HepG2 (cell line): ENCODE measurements around the gene GNAZ. TPM values are rescaled to one million over a fixed set of nuclear protein-coding genes. Genes with fewer than 3 reads are reported as not detected.

Experiments used
- ARID2 ChIP-seq: sonication (generic); formaldehyde crosslinking; IDR thresholded peaks from 2 replicates; pipeline ENCODE4 v1.8.1; 2022; ENCODE audit warnings: mild to moderate bottlenecking, missing genetic modification reagents, borderline replicate concordance
- ARID3A ChIP-seq: IDR thresholded peaks from 2 replicates; pipeline ENCODE4 v1.6.1; 2012; ENCODE audit warnings: low read depth, low read length, improper control_type of control experiment
- ATF3 ChIP-seq: sonication (generic); formaldehyde crosslinking; IDR thresholded peaks from 2 replicates; pipeline ENCODE4 v1.4.0; 2020; ENCODE audit warnings: missing genetic modification reagents
- CTCF ChIP-seq: sonication (generic); formaldehyde crosslinking; IDR thresholded peaks from 2 replicates; pipeline ENCODE4 v1.5.0; 2020; ENCODE audit warnings: mild to moderate bottlenecking, missing genetic modification reagents, moderate library complexity
- FOXA1 ChIP-seq, 2 experiments: fragments of 450-650 bp in 1 of 2; sonication (generic) in 1 of 2; formaldehyde crosslinking in 1 of 2; IDR thresholded peaks; 2 replicates each; pipeline versions ENCODE4 v1.4.0 to v1.6.1; 2016 to 2020; ENCODE audit warnings: missing genetic modification reagents in 1 of 2
- IRF1 ChIP-seq: sonication (generic); formaldehyde crosslinking; IDR thresholded peaks from 2 replicates; pipeline ENCODE4 v1.4.0; 2020; ENCODE audit warnings: low read depth, mild to moderate bottlenecking, missing genetic modification reagents
- KLF13 ChIP-seq: sonication (generic); formaldehyde crosslinking; IDR thresholded peaks from 2 replicates; pipeline ENCODE4 v1.4.0; 2020; ENCODE audit warnings: mild to moderate bottlenecking, missing genetic modification reagents
- MTA3 ChIP-seq: sonication (generic); formaldehyde crosslinking; IDR thresholded peaks from 2 replicates; pipeline ENCODE4 v1.4.0; 2020; ENCODE audit warnings: missing genetic modification reagents
- ONECUT2 ChIP-seq: sonication (generic); formaldehyde crosslinking; IDR thresholded peaks from 2 replicates; pipeline ENCODE4 v1.4.0; 2020; ENCODE audit warnings: missing genetic modification reagents
- PAWR ChIP-seq: sonication (generic); formaldehyde crosslinking; IDR thresholded peaks from 2 replicates; pipeline ENCODE4 v1.4.0; 2020; ENCODE audit warnings: missing genetic modification reagents, mild to moderate bottlenecking, borderline replicate concordance
- SMYD3 ChIP-seq: sonication (generic); formaldehyde crosslinking; IDR thresholded peaks from 2 replicates; pipeline ENCODE4 v1.8.1; 2023; ENCODE audit warnings: mild to moderate bottlenecking, missing genetic modification reagents
- SP1 ChIP-seq, 2 experiments: fragments of 450-650 bp in 1 of 2; sonication (generic) in 1 of 2; formaldehyde crosslinking in 1 of 2; IDR thresholded peaks; 2 replicates each; pipeline versions ENCODE4 v1.4.0 to v1.6.1; 2016 to 2020; ENCODE audit warnings: missing genetic modification reagents in 1 of 2
- SRSF9 ChIP-seq: fragments of 200-400 bp; formaldehyde crosslinking; IDR thresholded peaks from 2 replicates; pipeline ENCODE4 v1.6.1; 2018; ENCODE audit warnings: borderline replicate concordance, mild to moderate bottlenecking, low read depth, low read length; ENCODE audit not compliant: insufficient read depth, poor library complexity, severe bottlenecking
- TAF15 ChIP-seq: fragments of 200-400 bp; formaldehyde crosslinking; IDR thresholded peaks from one replicate; pipeline ENCODE4 v1.6.1; 2018; ENCODE audit warnings: mild to moderate bottlenecking, low read depth, low read length; ENCODE audit not compliant: poor library complexity, severe bottlenecking
- TEF ChIP-seq: sonication (generic); formaldehyde crosslinking; IDR thresholded peaks from 2 replicates; pipeline ENCODE4 v1.5.0; 2020; ENCODE audit warnings: missing genetic modification reagents
- TSC22D2 ChIP-seq: sonication (generic); formaldehyde crosslinking; IDR thresholded peaks from 2 replicates; pipeline ENCODE4 v1.5.1; 2020; ENCODE audit warnings: missing genetic modification reagents, mild to moderate bottlenecking, borderline replicate concordance
- ZFP62 ChIP-seq: sonication (generic); formaldehyde crosslinking; IDR thresholded peaks from 2 replicates; pipeline ENCODE4 v1.4.0; 2020; ENCODE audit warnings: missing genetic modification reagents
- ZNF224 ChIP-seq: sonication (generic); formaldehyde crosslinking; IDR thresholded peaks from 2 replicates; pipeline ENCODE4 v1.5.0; 2020; ENCODE audit warnings: mild to moderate bottlenecking, missing genetic modification reagents
- ZNF326 ChIP-seq: sonication (generic); formaldehyde crosslinking; IDR thresholded peaks from 2 replicates; pipeline ENCODE4 v1.4.0; 2020; ENCODE audit warnings: missing genetic modification reagents, borderline replicate concordance
- ZNF331 ChIP-seq: sonication (generic); formaldehyde crosslinking; IDR thresholded peaks from 2 replicates; pipeline ENCODE4 v1.4.0; 2020; ENCODE audit warnings: missing genetic modification reagents
- ZNF607 ChIP-seq: sonication (generic); formaldehyde crosslinking; IDR thresholded peaks from 2 replicates; pipeline ENCODE4 v1.5.1; 2020; ENCODE audit warnings: missing genetic modification reagents, mild to moderate bottlenecking, borderline replicate concordance
- ZNF704 ChIP-seq: sonication (generic); formaldehyde crosslinking; IDR thresholded peaks from 2 replicates; pipeline ENCODE4 v1.8.1; 2023; ENCODE audit warnings: mild to moderate bottlenecking, inconsistent platforms, moderate library complexity, missing genetic modification reagents, borderline replicate concordance
- ZNF772 ChIP-seq: sonication (generic); formaldehyde crosslinking; IDR thresholded peaks from 2 replicates; pipeline ENCODE4 v1.5.0; 2020; ENCODE audit warnings: mild to moderate bottlenecking, missing genetic modification reagents
- polyA plus RNA-seq, 8 experiments: library from polyadenylated mRNA; depleted of rRNA in 3 of 8; stranded (reverse) in 7 of 8; unstranded in 1 of 8; fragments of >200 nt; fragmentation: Illumina TruSeq in 4 of 8; extraction: Trizol in 4 of 8; gene quantifications; 2 replicates each; pipeline versions ENCODE4 v1.2.1 to v1.2.3, GENCODE V29; 2011 to 2016; ENCODE audit warnings: low read depth in 4 of 8, missing spikeins in 1 of 8, mixed read lengths in 1 of 8; ENCODE audit not compliant: insufficient read depth in 1 of 8
- total RNA-seq, 5 experiments: library from RNA; depleted of rRNA; stranded (reverse); fragments of >200 nt; fragmentation: Illumina TruSeq; extraction: Trizol; gene quantifications; 2 replicates each; pipeline ENCODE4 v1.2.3, GENCODE V29; 2016; ENCODE audit warnings: low read depth in 1 of 5

Gene GNAZ
- total and polyA plus RNA-seq, 2 of the 13 experiments (the other 11 are each of a cell fraction or from before 2014, with no cell fraction given): 11.4 to 22.3 TPM

GRCh38 chr22:23075050-23075449 is 4.7 kb downstream of the GNAZ start (continued):
- TF ChIP-seq ARID2 (CRISPR knock-in tag) (no peak), MTA3 (CRISPR knock-in tag) (no peak), ZNF326 (CRISPR knock-in tag) (no peak), SRSF9 (no peak), ZNF607 (0 out of 2 replicates have a peak, but pooled peaks have one; percentile 5), SMYD3 (CRISPR knock-in tag) (no peak), FOXA1 (IDR thresholded peaks at IDR 0.05) (no peak), FOXA1 (CRISPR knock-in tag; IDR thresholded peaks at IDR 0.05) (no peak), IRF1 (CRISPR knock-in tag) (no peak), ATF3 (CRISPR knock-in tag) (0 out of 2 replicates have a peak, but pooled peaks have one; percentile 16), SP1 (IDR thresholded peaks at IDR 0.05) (no peak), SP1 (CRISPR knock-in tag; IDR thresholded peaks at IDR 0.05) (no peak), KLF13 (CRISPR knock-in tag) (no peak), CTCF (CRISPR knock-in tag) (no peak), ARID3A (no peak), ONECUT2 (no peak), ZNF772 (CRISPR knock-in tag) (no peak), TSC22D2 (no peak), ZNF224 (CRISPR knock-in tag) (0 out of 2 replicates have a peak, but pooled peaks have one; percentile 37), ZFP62 (CRISPR knock-in tag) (no peak), PAWR (CRISPR knock-in tag) (no peak), ZNF704 (CRISPR knock-in tag) (no peak), TEF (CRISPR knock-in tag) (no peak), TAF15 (no peak), ZNF331 (CRISPR knock-in tag) (no peak)
